HepG2 (cell line): ENCODE results near the gene DISP2. TPM values are rescaled to one million over a fixed set of nuclear protein-coding genes. Genes with fewer than 3 reads are reported as not detected.

ENCODE experiments used
- ATAC-seq: fragments of 200-7000 bp; cut with Tn5 transposase; 3 replicates; pipeline ENCODE4 v1.9.1; 2020; ENCODE audit warnings: mild to moderate bottlenecking, moderate library complexity
- BruUV-seq: library from RNA; stranded (reverse); fragments of 400-500 nt; replicated peaks from 2 replicates; lab custom pipeline; 2021; lab: Mats Ljungman, UMichigan
- CTCF ChIA-PET: fragments of 300-600 bp; formaldehyde crosslinking; extraction: SDS; loops from one replicate; lab custom pipeline; 2021; ENCODE audit warnings: low total read pairs, inconsistent platforms, low intra/inter-chr PET ratio; lab: Yijun Ruan, JAX
- POLR2A ChIA-PET: fragments of 350-600 bp; sonication (Branson Sonifier 250); formaldehyde crosslinking; loops from one replicate; lab custom pipeline; 2020; ENCODE audit warnings: antibody characterized with exemption, inconsistent platforms; lab: Yijun Ruan, JAX
- DNase-seq: peaks from one replicate; pipeline ENCODE4 v3.0.0-alpha.2; 2015; ENCODE audit warnings: low spot score
- FAIRE-seq: peaks from 3 replicates; lab custom pipeline; 2011; peaks lifted over from hg19 to GRCh38; lab: Jason Lieb, UNC
- H2AFZ ChIP-seq: one replicate; pipeline ENCODE4 v1.6.1; 2011; ENCODE audit warnings: low read length, inconsistent platforms
- H3K27ac ChIP-seq: fragments of 300-600 bp; 3 replicates; pipeline ENCODE4 v1.8.0; 2011; ENCODE audit warnings: mixed run types, mild to moderate bottlenecking, mixed read lengths, low read length, inconsistent platforms; ENCODE audit not compliant: insufficient read depth; ENCODE audit errors: extremely low read length
- H3K27me3 ChIP-seq, 2 experiments: fragments of 200-600 bp in 1 of 2; 2 replicates in 1 of 2; 3 replicates in 1 of 2; pipeline versions ENCODE4 v1.6.0 to v1.8.0; 2011; ENCODE audit warnings: low read length in 2 of 2, mild to moderate bottlenecking in 2 of 2, moderate library complexity in 2 of 2, inconsistent platforms in 1 of 2; ENCODE audit not compliant: insufficient read depth in 2 of 2, control insufficient read depth in 1 of 2
- H3K36me3 ChIP-seq, 2 experiments: fragments of 200-600 bp in 1 of 2; replicated peaks in 1 of 2; 2 replicates in 1 of 2; 3 replicates in 1 of 2; pipeline versions ENCODE4 v1.5.1 to v1.8.0; 2011; ENCODE audit warnings: low read length in 2 of 2, inconsistent platforms in 1 of 2; ENCODE audit not compliant: insufficient read depth in 2 of 2, control insufficient read depth in 1 of 2
- H3K4me1 ChIP-seq: 2 replicates; pipeline ENCODE4 v1.5.1; 2012; ENCODE audit warnings: low read length, inconsistent platforms; ENCODE audit not compliant: insufficient read depth
- H3K4me2 ChIP-seq: 2 replicates; pipeline ENCODE4 v1.6.0; 2011; ENCODE audit warnings: low read depth, low read length, inconsistent platforms
- H3K4me3 ChIP-seq, 3 experiments: fragments of 200-600 bp in 1 of 3; sonication (generic), shearing (Covaris generic) in 1 of 3; replicated peaks in 1 of 3; 2 replicates each; pipeline ENCODE4 v1.5.1; 2011 to 2016; ENCODE audit warnings: low read length in 3 of 3, inconsistent platforms in 2 of 3, low read depth in 2 of 3, mild to moderate bottlenecking in 2 of 3, control low read depth in 1 of 3, mixed read lengths in 1 of 3; ENCODE audit not compliant: insufficient read depth in 1 of 3
- H3K79me2 ChIP-seq: one replicate; pipeline ENCODE4 v1.6.1; 2011; ENCODE audit warnings: low read length, inconsistent platforms; ENCODE audit not compliant: insufficient read depth
- H3K9ac ChIP-seq: 2 replicates; pipeline ENCODE4 v1.6.0; 2011; ENCODE audit warnings: mild to moderate bottlenecking, low read depth, low read length, inconsistent platforms; ENCODE audit not compliant: insufficient read depth
- H3K9me3 ChIP-seq: 2 replicates; pipeline ENCODE4 v1.5.1; 2012; ENCODE audit warnings: mild to moderate bottlenecking, low read length
- H4K20me1 ChIP-seq: 2 replicates; pipeline ENCODE4 v1.6.0; 2011; ENCODE audit warnings: inconsistent platforms, mild to moderate bottlenecking, low read length, moderate library complexity; ENCODE audit not compliant: insufficient read depth
- ATF4 ChIP-seq, 2 experiments: fragments of 450-650 bp in 1 of 2; sonication (generic) in 1 of 2; formaldehyde crosslinking; IDR thresholded peaks; 2 replicates each; pipeline versions ENCODE4 v1.5.0 to v1.8.0; 2020 to 2022; ENCODE audit warnings: mild to moderate bottlenecking in 1 of 2, missing genetic modification reagents in 1 of 2
- ATRX ChIP-seq: sonication (generic); formaldehyde crosslinking; IDR thresholded peaks from 2 replicates; pipeline ENCODE4 v1.4.0; 2020; ENCODE audit warnings: missing genetic modification reagents, borderline replicate concordance
- HIC2 ChIP-seq: sonication (generic); formaldehyde crosslinking; IDR thresholded peaks from 2 replicates; pipeline ENCODE4 v1.9.0; 2022; ENCODE audit warnings: low read depth, missing genetic modification reagents
- PAX8 ChIP-seq: sonication (generic); formaldehyde crosslinking; IDR thresholded peaks from 2 replicates; pipeline ENCODE4 v1.8.0; 2022; ENCODE audit warnings: mild to moderate bottlenecking, missing genetic modification reagents, borderline replicate concordance
- SOX5 ChIP-seq: IDR thresholded peaks from 2 replicates; pipeline ENCODE4 v1.6.1; 2016; ENCODE audit warnings: borderline replicate concordance
- TEAD3 ChIP-seq: optimal IDR thresholded peaks from 2 replicates; pipeline ENCODE3; 2016; ENCODE audit warnings: borderline replicate concordance
- ZNF382 ChIP-seq: sonication (generic); formaldehyde crosslinking; IDR thresholded peaks from 2 replicates; pipeline ENCODE4 v1.5.0; 2020; ENCODE audit warnings: missing genetic modification reagents, mild to moderate bottlenecking, borderline replicate concordance
- WGBS: methylation state at CpG from one replicate; pipeline ENCODE4 v1.1.6; 2017; ENCODE audit warnings: low lambda C conversion rate; 5-methylcytosine and 5-hydroxymethylcytosine counted together
- in situ Hi-C: cut with HindIII; loops from 2 replicates; pipeline ENCODE4 v1.10.0; 2017; ENCODE audit warnings: low pct_unique_long_range_greater_than_20kb; ENCODE audit not compliant: extremely low pct_ligation_motif_present
- intact Hi-C: fragments of 100-400 bp; cut with micrococcal nuclease; formaldehyde crosslinking; loops from one replicate; pipeline ENCODE4 v1.10.0; 2022; ENCODE audit not compliant: unreplicated experiment
- polyA plus RNA-seq, 8 experiments: library from polyadenylated mRNA; depleted of rRNA in 3 of 8; stranded (reverse) in 7 of 8; unstranded in 1 of 8; fragments of >200 nt; fragmentation: Illumina TruSeq in 4 of 8; extraction: Trizol in 4 of 8; gene quantifications; 2 replicates each; pipeline versions ENCODE4 v1.2.1 to v1.2.3, GENCODE V29; 2011 to 2016; ENCODE audit warnings: low read depth in 4 of 8, missing spikeins in 1 of 8, mixed read lengths in 1 of 8; ENCODE audit not compliant: insufficient read depth in 1 of 8
- total RNA-seq, 5 experiments: library from RNA; depleted of rRNA; stranded (reverse); fragments of >200 nt; fragmentation: Illumina TruSeq; extraction: Trizol; gene quantifications; 2 replicates each; pipeline ENCODE4 v1.2.3, GENCODE V29; 2016; ENCODE audit warnings: low read depth in 1 of 5

DISP2 gene
- total and polyA plus RNA-seq, 2 of the 13 experiments (the other 11 are each of a cell fraction or from before 2014, with no cell fraction given): 0.09 to 0.32 TPM

DNA sequence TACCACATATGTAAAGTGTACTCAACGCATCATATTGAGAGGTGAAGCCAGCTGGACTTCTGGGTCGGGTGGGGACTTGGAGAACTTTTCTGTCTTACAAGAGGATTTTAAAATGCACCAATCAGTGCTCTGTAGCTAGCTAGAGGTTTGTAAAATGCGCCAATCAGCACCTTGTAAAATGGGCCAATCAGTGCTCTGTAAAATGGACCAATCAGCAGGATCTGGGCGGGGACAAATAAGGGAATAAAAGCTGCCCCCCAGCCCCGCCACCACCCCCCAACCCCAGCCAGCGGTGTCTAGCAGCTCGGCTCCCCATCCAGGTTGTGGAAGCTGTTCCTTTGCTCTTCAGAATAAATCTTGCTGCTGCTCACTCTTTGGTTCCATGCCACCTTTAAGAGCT lies 41.4 kb downstream of the DISP2 start:
- no peak overlapping the region for H2AFZ ChIP-seq
- BruUV-seq: no TSS peak
- H3K27ac ChIP-seq: no peak overlapping the region
- no peak overlapping the region for H3K9ac ChIP-seq
- ChIA-PET POLR2A (interaction anchor here (0.7 kb wide), 2 partner anchors 10 to 12 kb away, joined by 3 read pairs; no protein-coding TSS in a partner anchor), CTCF (no interaction called here)
- DNase-seq: no peak
- in situ Hi-C loops (no loop called here), intact Hi-C loops (no loop called here)
- no peak overlapping the region for H3K4me2 ChIP-seq
- H3K79me2 ChIP-seq: no peaks in the 10 kb centered on the region
- no peak overlapping the region for H3K4me3 ChIP-seq
- no peaks in the 10 kb centered on the region for H3K4me1 ChIP-seq
- TF ChIP-seq HIC2 (no peak), TEAD3 (CRISPR knock-in tag) (no peak), ZNF382 (CRISPR knock-in tag) (no peak), ATF4 (CRISPR knock-in tag; IDR thresholded peaks at IDR 0.05) (no peak), ATRX (CRISPR knock-in tag) (no peak), SOX5 (CRISPR knock-in tag) (no peak), PAX8 (no peak)
- no peaks in the 10 kb centered on the region for H3K9me3 ChIP-seq
- ATAC-seq: no peak
- H3K36me3 ChIP-seq: no peaks in the 10 kb centered on the region
- no peak for FAIRE-seq
- WGBS: 68% methylated on average over 7 of the region's 7 CpGs
- no peaks in the 10 kb centered on the region for H4K20me1 ChIP-seq
- H3K27me3 ChIP-seq: no peaks in the 10 kb centered on the region
